Progenitor cell of endocrine pancreas (in vitro differentiated cells): ENCODE measurements around the gene PDE4A. TPM values are rescaled to one million over a fixed set of nuclear protein-coding genes. Genes with fewer than 3 reads are reported as not detected.

Source experiments
- DNase-seq: peaks from one replicate; pipeline ENCODE4 v3.0.0; 2021; ENCODE audit warnings: low spot score; ENCODE audit not compliant: unreplicated experiment
- H3K27ac Mint-ChIP-seq: 2 replicates; pipeline ENCODE4 v1.8.0; 2021; ENCODE audit warnings: mild to moderate bottlenecking, moderate library complexity, mixed read lengths
- H3K27me3 Mint-ChIP-seq: 2 replicates; pipeline ENCODE4 v1.8.0; 2021; ENCODE audit warnings: mixed read lengths
- H3K36me3 Mint-ChIP-seq: 2 replicates; pipeline ENCODE4 v1.8.0; 2022; ENCODE audit warnings: mixed read lengths; ENCODE audit not compliant: insufficient read depth
- H3K4me1 Mint-ChIP-seq: 2 replicates; pipeline ENCODE4 v1.8.0; 2021; ENCODE audit warnings: low read depth, mixed read lengths
- H3K4me3 Mint-ChIP-seq: 2 replicates; pipeline ENCODE4 v1.8.0; 2021; ENCODE audit warnings: low read depth, mild to moderate bottlenecking, moderate library complexity, mixed read lengths
- H3K9me3 Mint-ChIP-seq: 2 replicates; pipeline ENCODE4 v1.8.0; 2021; ENCODE audit warnings: low read depth, mixed read lengths
- CTCF ChIP-seq: fragments of 200-600 bp; sonication (generic); IDR thresholded peaks from one replicate; pipeline ENCODE4 v1.5.0; 2021; ENCODE audit warnings: antibody characterized with exemption, mild to moderate bottlenecking; ENCODE audit not compliant: unreplicated experiment
- total RNA-seq: library from RNA; stranded (reverse); gene quantifications from 2 replicates; pipeline ENCODE4 v1.2.1, GENCODE V29; 2021

Gene PDE4A
- total RNA-seq, 1 donor from 2014 or later = 0.72 TPM

- TF ChIP-seq CTCF = no peak
- Mint-ChIP-seq H3K9me3 (no peaks in the 10 kb centered on the region), H3K27me3 (peaks cover 16% of the 10 kb centered on the region), H3K36me3 (no peaks in the 10 kb centered on the region), H3K27ac (no peak overlapping the region), H3K4me1 (no peaks in the 10 kb centered on the region), H3K4me3 (no peak overlapping the region)
- no peak for DNase-seq
These were observed 58.1 kb downstream of the PDE4A start for GRCh38 chr19:10478476-10478875.

- no peaks in the 10 kb centered on the region for H3K4me1 Mint-ChIP-seq
- H3K9me3 Mint-ChIP-seq = no peaks in the 10 kb centered on the region
- H3K27ac Mint-ChIP-seq = no peak overlapping the region
- peak; percentile 26 for DNase-seq
- peak; percentile 58 for TF ChIP-seq CTCF
- no peak overlapping the region for H3K4me3 Mint-ChIP-seq
- peaks cover 16% of the 10 kb centered on the region for H3K27me3 Mint-ChIP-seq
- no peaks in the 10 kb centered on the region for H3K36me3 Mint-ChIP-seq
These were observed 58.6 kb downstream of the PDE4A start for GRCh38 chr19:10478903-10479384.

- no peaks in the 10 kb centered on the region for H3K9me3 Mint-ChIP-seq
- H3K4me1 Mint-ChIP-seq = no peaks in the 10 kb centered on the region
- peaks cover 15% of the 10 kb centered on the region for H3K36me3 Mint-ChIP-seq
- DNase-seq = no peak
- H3K27me3 Mint-ChIP-seq = no peaks in the 10 kb centered on the region
- no peak for TF ChIP-seq CTCF
- H3K27ac Mint-ChIP-seq = no peak overlapping the region
- no peak overlapping the region for H3K4me3 Mint-ChIP-seq
These were observed 66.2 kb downstream of the PDE4A start for GRCh38 chr19:10486551-10486950.

GRCh38 chr19:10491472-10492047 is 71.2 kb downstream of the PDE4A start:
- no peak for DNase-seq
- H3K9me3 Mint-ChIP-seq = no peaks in the 10 kb centered on the region

GRCh38 chr19:10497371-10497770 is 77.0 kb downstream of the PDE4A start:
- Mint-ChIP-seq H3K36me3 (peaks cover 15% of the 10 kb centered on the region), H3K9me3 (no peaks in the 10 kb centered on the region), H3K4me3 (no peak overlapping the region), H3K27ac (no peak overlapping the region), H3K4me1 (peaks cover 5% of the 10 kb centered on the region), H3K27me3 (no peaks in the 10 kb centered on the region)
- TF ChIP-seq CTCF = no peak
- DNase-seq = no peak

More at GRCh38 chr19:10491472-10492047, 71.2 kb downstream of the PDE4A start:
- H3K36me3 Mint-ChIP-seq = peaks cover 19% of the 10 kb centered on the region
- no peak overlapping the region for H3K27ac Mint-ChIP-seq
- no peaks in the 10 kb centered on the region for H3K27me3 Mint-ChIP-seq
- no peak for TF ChIP-seq CTCF
- H3K4me3 Mint-ChIP-seq = no peak overlapping the region
- no peaks in the 10 kb centered on the region for H3K4me1 Mint-ChIP-seq
